ENCODE measurements around the gene TMEM87A.

TMEM87A gene

GRCh38 chr15:42272939-42273899, at the start of gene TMEM87A, which contains the start of gene GANC:
TMEM87A (minus strand) TSS chr15:42273433; CDS start chr15:42273398, 35 bp downstream.
GANC (plus strand) TSS chr15:42273201; CDS start chr15:42274482, 1,281 bp downstream.
- peak; percentile 93 for TF ChIP-seq YY1 (IDR thresholded peaks at IDR 0.05; ENCODE audit: low read depth)
- peak; percentile 30; the same call in 1 of the 2 replicates for TF ChIP-seq EP300 (IDR thresholded peaks at IDR 0.05; ENCODE audit: borderline replicate concordance)
- peak; percentile 14; the same call in 1 of the 2 replicates for TF ChIP-seq ZBTB7A (IDR thresholded peaks at IDR 0.05; ENCODE audit: low read depth)
- 0 out of 2 replicates have a peak, but pooled peaks have one; percentile 3 for TF ChIP-seq NFIC (IDR thresholded peaks at IDR 0.05)
- peak; percentile 81 for TF ChIP-seq MAX (IDR thresholded peaks at IDR 0.05)
- TF ChIP-seq RAD21 (IDR thresholded peaks at IDR 0.05; ENCODE audit: low read depth) = no peak
- TF ChIP-seq TCF12 (IDR thresholded peaks at IDR 0.05; ENCODE audit: low read depth) = peak; percentile 79
- TF ChIP-seq USF1 (IDR thresholded peaks at IDR 0.05) = 0 out of 2 replicates have a peak, but pooled peaks have one; percentile 29
- peak; percentile 91 for TF ChIP-seq TAF1 (IDR thresholded peaks at IDR 0.05; ENCODE audit: low read depth)
- 0 out of 2 replicates have a peak, but pooled peaks have one; percentile 35 for TF ChIP-seq EGR1 (IDR thresholded peaks at IDR 0.05)
- no peak for TF ChIP-seq CEBPB (IDR thresholded peaks at IDR 0.05)
- TF ChIP-seq CREB1 (IDR thresholded peaks at IDR 0.05; ENCODE audit: low read depth) = 0 out of 2 replicates have a peak, but pooled peaks have one; percentile 17
- TF ChIP-seq TEAD4 (IDR thresholded peaks at IDR 0.05) = no peak; the same call in 1 of the 2 replicates

- no peak for TF ChIP-seq USF1 (IDR thresholded peaks at IDR 0.05)
- no peak for TF ChIP-seq YY1 (IDR thresholded peaks at IDR 0.05; ENCODE audit: low read depth)
- no peak for TF ChIP-seq CEBPB (IDR thresholded peaks at IDR 0.05)
- no peak for TF ChIP-seq NFIC (IDR thresholded peaks at IDR 0.05)
- no peak for TF ChIP-seq REST (IDR thresholded peaks at IDR 0.05; ENCODE audit: low read depth)
- no peak for TF ChIP-seq TAF1 (IDR thresholded peaks at IDR 0.05; ENCODE audit: low read depth)
- no peak for TF ChIP-seq CREB1 (IDR thresholded peaks at IDR 0.05; ENCODE audit: low read depth)
Measured at GRCh38 chr15:42319206-42319605, 46.0 kb upstream of the TMEM87A start.

- no peak for TF ChIP-seq RAD21 (IDR thresholded peaks at IDR 0.05; ENCODE audit: low read depth)
- TF ChIP-seq ZBTB7A (IDR thresholded peaks at IDR 0.05; ENCODE audit: low read depth) = no peak
- TF ChIP-seq USF1 (IDR thresholded peaks at IDR 0.05) = no peak
- TF ChIP-seq TEAD4 (IDR thresholded peaks at IDR 0.05) = no peak
- TF ChIP-seq CEBPB (IDR thresholded peaks at IDR 0.05) = no peak
- no peak for TF ChIP-seq REST (IDR thresholded peaks at IDR 0.05; ENCODE audit: low read depth)
- TF ChIP-seq FOXM1 (IDR thresholded peaks at IDR 0.05; ENCODE audit: borderline replicate concordance, low read depth) = no peak
- no peak for TF ChIP-seq NFIC (IDR thresholded peaks at IDR 0.05)
- TF ChIP-seq TAF1 (IDR thresholded peaks at IDR 0.05; ENCODE audit: low read depth) = no peak
Measured at GRCh38 chr15:42315521-42315920, 42.3 kb upstream of the TMEM87A start.

GRCh38 chr15:42314818-42315217, 41.6 kb upstream of the TMEM87A start:
- TF ChIP-seq EP300 (IDR thresholded peaks at IDR 0.05; ENCODE audit: borderline replicate concordance) (no peak), TCF12 (IDR thresholded peaks at IDR 0.05; ENCODE audit: low read depth) (no peak), CEBPB (IDR thresholded peaks at IDR 0.05) (no peak), FOXM1 (IDR thresholded peaks at IDR 0.05; ENCODE audit: borderline replicate concordance, low read depth) (no peak), MAX (IDR thresholded peaks at IDR 0.05) (no peak), NFIC (IDR thresholded peaks at IDR 0.05) (no peak), YY1 (IDR thresholded peaks at IDR 0.05; ENCODE audit: low read depth) (no peak), TEAD4 (IDR thresholded peaks at IDR 0.05) (no peak), ZBTB7A (IDR thresholded peaks at IDR 0.05; ENCODE audit: low read depth) (no peak), CREB1 (IDR thresholded peaks at IDR 0.05; ENCODE audit: low read depth) (no peak), USF1 (IDR thresholded peaks at IDR 0.05) (no peak), REST (IDR thresholded peaks at IDR 0.05; ENCODE audit: low read depth) (no peak), EGR1 (IDR thresholded peaks at IDR 0.05) (no peak), TAF1 (IDR thresholded peaks at IDR 0.05; ENCODE audit: low read depth) (no peak), RAD21 (IDR thresholded peaks at IDR 0.05; ENCODE audit: low read depth) (no peak)
